Stimulated activated CD4-positive, alpha-beta T cell treated with anti-CD3 and anti-CD28 coated beads, Interleukin-1b, Interleukin-23, amount 100 ng/mL, for 24 hours (primary cell): Measurements from ENCODE around the gene ARHGEF28.

Experiments used
- DNase-seq, 4 experiments: peaks; one replicate each; pipeline ENCODE4 v3.0.0-alpha.2; 2020; ENCODE audit warnings: low read depth in 4 of 4, low spot score in 1 of 4

Gene ARHGEF28

DNA sequence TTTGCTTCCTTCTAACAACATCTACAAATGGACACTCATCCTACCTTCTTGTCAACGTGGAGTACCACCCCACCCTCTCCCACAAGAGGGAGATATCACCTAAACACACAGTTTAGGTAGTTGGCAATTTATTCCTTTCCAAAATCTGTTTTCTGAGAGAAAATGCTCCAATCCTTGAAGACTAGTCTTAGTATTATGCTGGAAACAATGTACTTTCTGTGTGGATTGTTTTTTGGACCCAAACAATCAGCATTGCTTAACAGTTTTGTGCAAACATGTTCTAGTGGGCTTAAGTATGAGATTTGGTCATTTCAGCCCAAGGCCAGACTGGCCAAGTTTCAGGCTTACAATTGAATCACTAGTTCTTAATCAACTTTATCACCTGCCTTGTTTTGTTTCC lies 359.1 kb downstream of the ARHGEF28 start:
- no peak for DNase-seq

DNA sequence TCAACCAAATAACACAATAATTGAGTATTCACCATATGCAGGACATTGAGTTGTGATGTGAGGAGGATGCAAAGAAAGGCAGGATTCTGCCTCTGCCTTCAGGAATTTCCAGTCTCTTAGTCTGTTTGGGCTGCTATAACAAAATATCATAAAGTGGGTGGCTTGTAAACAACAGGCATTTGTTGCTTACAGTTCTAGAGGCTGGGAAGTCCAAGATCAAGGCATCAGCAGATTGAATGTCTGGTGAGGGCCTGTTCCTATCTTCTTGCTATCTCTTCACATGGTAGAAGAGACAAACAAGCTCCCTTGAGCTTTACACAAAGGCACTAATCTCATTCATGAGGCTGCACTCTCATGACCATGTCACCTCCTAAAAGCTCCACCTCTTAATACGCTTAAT lies 360.7 kb downstream of the ARHGEF28 start:
- DNase-seq = no peak

DNA sequence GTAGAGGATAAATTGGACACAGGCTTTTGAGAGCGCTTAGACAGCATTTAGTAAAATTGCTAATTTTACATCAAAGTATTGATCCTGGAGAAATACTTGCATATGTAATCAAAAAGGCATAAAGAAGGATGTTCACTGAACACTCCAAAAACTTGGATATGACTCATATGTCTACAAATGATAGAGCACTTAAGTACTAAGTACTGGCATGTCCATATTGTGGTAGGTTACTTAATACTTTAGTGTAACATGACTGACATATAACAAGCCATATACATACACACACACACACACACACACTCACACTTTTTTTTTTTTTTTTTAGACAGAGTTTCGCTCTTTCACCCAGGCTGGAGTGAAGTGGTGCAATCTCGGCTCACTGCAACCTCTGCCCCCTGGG lies 361.9 kb downstream of the ARHGEF28 start:
- no peak for DNase-seq

DNA sequence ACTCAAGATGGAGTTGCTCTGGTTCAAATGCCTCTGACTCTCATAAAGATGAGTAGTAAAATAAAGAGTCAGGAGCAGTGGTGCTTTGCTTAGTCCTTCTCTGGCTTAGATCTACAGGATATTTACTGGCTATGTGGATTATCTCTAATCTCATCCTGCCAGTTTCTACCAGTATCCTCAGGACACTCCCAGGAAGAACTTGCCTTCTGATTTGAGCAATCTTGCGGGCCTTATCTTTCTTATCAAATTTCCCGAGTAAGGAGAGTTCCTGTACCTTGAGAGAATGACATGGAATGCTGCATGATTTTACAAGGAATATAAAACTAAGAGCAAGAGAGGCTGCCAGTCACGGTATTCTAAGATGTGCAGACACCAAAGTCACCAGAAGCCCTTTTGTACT lies 364.0 kb downstream of the ARHGEF28 start:
- DNase-seq = no peak
